IMR-90 (cell line): Measurements from ENCODE around the gene SEC16A.

Source experiments
- BHLHE40 ChIP-seq: fragments of 150-350 bp; IDR thresholded peaks from 2 replicates; pipeline ENCODE4 v1.6.1; 2016; ENCODE audit warnings: mild to moderate bottlenecking, low read depth, low read length
- FOS ChIP-seq: fragments of 150-350 bp; IDR thresholded peaks from 2 replicates; pipeline ENCODE4 v1.6.1; 2016; ENCODE audit warnings: low read depth, low read length
- MAFK ChIP-seq: IDR thresholded peaks from 2 replicates; pipeline ENCODE4 v1.6.1; 2012; ENCODE audit warnings: low read depth, low read length, improper control_type of control experiment
- NFE2L2 ChIP-seq: fragments of 150-350 bp; IDR thresholded peaks from 2 replicates; pipeline ENCODE4 v1.6.1; 2016; ENCODE audit warnings: low read depth, mild to moderate bottlenecking, low read length
- POLR2A ChIP-seq: IDR thresholded peaks from 2 replicates; pipeline ENCODE4 v1.6.1; 2012; ENCODE audit warnings: mild to moderate bottlenecking, low read depth, low read length
- SMC3 ChIP-seq: fragments of 150-350 bp; IDR thresholded peaks from 2 replicates; pipeline ENCODE4 v1.6.1; 2016; ENCODE audit warnings: low read depth, mild to moderate bottlenecking, antibody characterized with exemption, low read length, moderate library complexity
- TF ChIP-seq, protein P1 (sequence below): conservative IDR thresholded peaks from 2 replicates; pipeline ENCODE4 v1.5.1; 2012; ENCODE audit warnings: mild to moderate bottlenecking, low read depth, low read length, improper control_type of control experiment
- TF ChIP-seq, protein P2 (sequence below): fragments of 150-350 bp; IDR thresholded peaks from 2 replicates; pipeline ENCODE4 v1.6.1; 2016; ENCODE audit warnings: low read depth, mild to moderate bottlenecking, low read length, moderate library complexity, borderline replicate concordance
- TF ChIP-seq, protein P3 (sequence below): fragments of 150-350 bp; IDR thresholded peaks from 2 replicates; pipeline ENCODE4 v1.6.1; 2017; ENCODE audit warnings: mild to moderate bottlenecking, antibody characterized with exemption, low read length, low read depth

DNA sequence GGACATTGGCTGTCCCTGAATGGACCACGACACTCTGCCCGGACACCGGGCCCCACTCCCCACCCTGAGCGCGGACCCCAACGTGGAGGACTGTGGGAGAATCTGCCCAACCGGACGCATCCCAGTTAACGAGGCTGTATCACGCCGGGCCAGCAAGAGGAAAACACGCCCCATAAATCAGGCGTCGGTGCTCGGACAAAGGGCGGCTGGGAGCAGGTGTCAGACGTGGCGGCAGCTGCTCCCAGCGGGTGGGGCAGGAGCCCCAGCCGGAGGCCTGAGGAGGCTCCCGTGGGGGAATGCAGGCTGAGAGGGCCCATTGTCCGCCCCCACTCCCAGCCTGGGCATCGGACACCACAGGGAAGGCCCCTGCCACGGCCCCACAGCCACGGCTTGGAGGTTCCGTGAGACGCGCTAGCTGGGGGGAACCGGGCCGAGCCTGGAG, 43.8 kb upstream of the SEC16A start:
- TF ChIP-seq POLR2A, result no peak
- TF ChIP-seq, protein P1, sequence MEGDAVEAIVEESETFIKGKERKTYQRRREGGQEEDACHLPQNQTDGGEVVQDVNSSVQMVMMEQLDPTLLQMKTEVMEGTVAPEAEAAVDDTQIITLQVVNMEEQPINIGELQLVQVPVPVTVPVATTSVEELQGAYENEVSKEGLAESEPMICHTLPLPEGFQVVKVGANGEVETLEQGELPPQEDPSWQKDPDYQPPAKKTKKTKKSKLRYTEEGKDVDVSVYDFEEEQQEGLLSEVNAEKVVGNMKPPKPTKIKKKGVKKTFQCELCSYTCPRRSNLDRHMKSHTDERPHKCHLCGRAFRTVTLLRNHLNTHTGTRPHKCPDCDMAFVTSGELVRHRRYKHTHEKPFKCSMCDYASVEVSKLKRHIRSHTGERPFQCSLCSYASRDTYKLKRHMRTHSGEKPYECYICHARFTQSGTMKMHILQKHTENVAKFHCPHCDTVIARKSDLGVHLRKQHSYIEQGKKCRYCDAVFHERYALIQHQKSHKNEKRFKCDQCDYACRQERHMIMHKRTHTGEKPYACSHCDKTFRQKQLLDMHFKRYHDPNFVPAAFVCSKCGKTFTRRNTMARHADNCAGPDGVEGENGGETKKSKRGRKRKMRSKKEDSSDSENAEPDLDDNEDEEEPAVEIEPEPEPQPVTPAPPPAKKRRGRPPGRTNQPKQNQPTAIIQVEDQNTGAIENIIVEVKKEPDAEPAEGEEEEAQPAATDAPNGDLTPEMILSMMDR, result no peak
- TF ChIP-seq, protein P2, sequence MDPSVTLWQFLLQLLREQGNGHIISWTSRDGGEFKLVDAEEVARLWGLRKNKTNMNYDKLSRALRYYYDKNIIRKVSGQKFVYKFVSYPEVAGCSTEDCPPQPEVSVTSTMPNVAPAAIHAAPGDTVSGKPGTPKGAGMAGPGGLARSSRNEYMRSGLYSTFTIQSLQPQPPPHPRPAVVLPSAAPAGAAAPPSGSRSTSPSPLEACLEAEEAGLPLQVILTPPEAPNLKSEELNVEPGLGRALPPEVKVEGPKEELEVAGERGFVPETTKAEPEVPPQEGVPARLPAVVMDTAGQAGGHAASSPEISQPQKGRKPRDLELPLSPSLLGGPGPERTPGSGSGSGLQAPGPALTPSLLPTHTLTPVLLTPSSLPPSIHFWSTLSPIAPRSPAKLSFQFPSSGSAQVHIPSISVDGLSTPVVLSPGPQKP, result no peak
- no peak for TF ChIP-seq SMC3
- no peak for TF ChIP-seq NFE2L2
- no peak for TF ChIP-seq MAFK
- TF ChIP-seq BHLHE40, result no peak
- TF ChIP-seq, protein P3, sequence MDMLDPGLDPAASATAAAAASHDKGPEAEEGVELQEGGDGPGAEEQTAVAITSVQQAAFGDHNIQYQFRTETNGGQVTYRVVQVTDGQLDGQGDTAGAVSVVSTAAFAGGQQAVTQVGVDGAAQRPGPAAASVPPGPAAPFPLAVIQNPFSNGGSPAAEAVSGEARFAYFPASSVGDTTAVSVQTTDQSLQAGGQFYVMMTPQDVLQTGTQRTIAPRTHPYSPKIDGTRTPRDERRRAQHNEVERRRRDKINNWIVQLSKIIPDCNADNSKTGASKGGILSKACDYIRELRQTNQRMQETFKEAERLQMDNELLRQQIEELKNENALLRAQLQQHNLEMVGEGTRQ, result no peak
- no peak for TF ChIP-seq FOS
